ENCODE measurements around the gene L3HYPDH.
"Not testable (repeated sequence)": the region's sequence is repeated elsewhere in the genome, so short reads cannot be mapped to it uniquely, and the experiment has no call there.

The L3HYPDH gene

GRCh38 chr14:59458486-59458885 is 25.7 kb downstream of the L3HYPDH start:
- Mint-ChIP-seq H3K27ac (no peak overlapping the region), H3K27me3 (no peaks in the 10 kb centered on the region), H3K4me1 (no peaks in the 10 kb centered on the region), H3K4me3 (no peak overlapping the region), H3K9me3 (peaks cover 5% of the 10 kb centered on the region), H3K36me3 (peaks cover 63% of the 10 kb centered on the region)
- ATAC-seq, result no peak

DNA sequence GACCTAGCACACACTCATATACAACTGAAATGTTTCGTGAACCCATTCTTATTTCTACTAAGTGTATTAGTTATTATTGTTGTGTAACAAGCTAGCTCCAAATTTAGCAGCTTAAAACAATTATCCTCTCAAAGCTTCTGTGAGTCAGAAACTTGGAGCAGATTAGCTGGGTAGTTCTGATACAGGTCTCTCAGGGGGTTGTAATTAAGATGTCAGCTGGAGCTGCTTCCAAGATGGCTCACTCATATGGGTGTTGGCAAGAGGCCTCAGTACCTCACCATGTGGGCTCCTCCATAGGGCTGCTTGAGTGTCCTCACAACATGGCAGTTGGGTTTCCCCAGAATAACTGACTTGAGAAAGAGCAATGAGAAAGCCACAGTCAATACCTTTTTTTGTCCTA is 28.8 kb downstream of the L3HYPDH start:
- no peaks in the 10 kb centered on the region for H3K4me1 Mint-ChIP-seq
- no peak overlapping the region for H3K27ac Mint-ChIP-seq
- no peaks in the 10 kb centered on the region for H3K27me3 Mint-ChIP-seq
- no peak overlapping the region for H3K4me3 Mint-ChIP-seq
- ATAC-seq, result no peak
- H3K36me3 Mint-ChIP-seq, result peaks cover 65% of the 10 kb centered on the region
- peaks cover 5% of the 10 kb centered on the region for H3K9me3 Mint-ChIP-seq

DNA sequence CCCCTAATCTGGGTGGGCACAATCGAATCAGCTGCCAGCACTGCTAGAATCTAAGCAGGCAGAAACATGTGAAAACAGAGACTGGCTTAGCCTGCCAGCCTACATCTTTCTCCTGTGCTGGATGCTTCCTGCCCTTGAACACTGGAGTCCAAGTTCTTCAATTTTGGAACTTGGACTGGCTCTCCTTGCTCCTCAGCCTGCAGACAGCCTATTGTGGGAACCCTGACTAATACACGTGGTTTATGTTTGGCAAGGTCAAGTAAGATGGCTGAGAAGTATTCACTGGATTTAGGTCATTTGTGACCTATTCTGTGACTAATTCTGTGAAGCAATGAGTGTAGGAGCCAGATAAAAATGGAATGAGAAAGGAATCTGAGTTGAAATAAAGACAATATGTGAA is 30.1 kb downstream of the L3HYPDH start:
- Mint-ChIP-seq H3K27ac (no peak overlapping the region), H3K9me3 (peaks cover 5% of the 10 kb centered on the region), H3K4me1 (no peaks in the 10 kb centered on the region), H3K27me3 (no peaks in the 10 kb centered on the region), H3K4me3 (no peak overlapping the region), H3K36me3 (peaks cover 57% of the 10 kb centered on the region)
- ATAC-seq, result no peak

- H3K36me3 Mint-ChIP-seq, result peaks cover 42% of the 10 kb centered on the region
- no peaks in the 10 kb centered on the region for H3K9me3 Mint-ChIP-seq
- ATAC-seq, result no peak
- no peaks in the 10 kb centered on the region for H3K4me1 Mint-ChIP-seq
- H3K27ac Mint-ChIP-seq, result no peak overlapping the region
- H3K27me3 Mint-ChIP-seq, result no peaks in the 10 kb centered on the region
- H3K4me3 Mint-ChIP-seq, result no peak overlapping the region
These were observed 32.4 kb downstream of the L3HYPDH start for GRCh38 chr14:59451849-59452248.

DNA sequence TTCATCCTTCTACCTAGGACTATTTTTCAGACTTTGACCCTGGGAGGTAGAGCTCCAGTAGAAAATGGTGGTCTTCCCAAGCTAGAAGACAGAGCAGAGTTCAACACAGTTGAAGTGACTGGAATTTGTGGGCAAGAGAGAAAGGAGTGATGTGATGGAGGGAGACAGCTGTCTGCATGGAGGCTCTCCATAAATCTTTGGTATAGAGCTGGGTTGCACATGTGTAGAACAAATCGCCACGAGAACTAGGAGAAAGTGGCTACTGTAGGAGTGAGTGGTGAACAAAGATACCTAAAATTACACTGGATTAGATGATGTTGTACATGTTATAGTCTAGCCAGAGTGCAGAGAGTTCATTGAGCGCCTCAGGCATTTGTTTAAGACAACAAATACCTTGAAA is 33.5 kb downstream of the L3HYPDH start:
- peaks cover 32% of the 10 kb centered on the region for H3K36me3 Mint-ChIP-seq
- no peak overlapping the region for H3K27ac Mint-ChIP-seq
- H3K9me3 Mint-ChIP-seq, result no peaks in the 10 kb centered on the region
- no peaks in the 10 kb centered on the region for H3K27me3 Mint-ChIP-seq
- no peak overlapping the region for H3K4me3 Mint-ChIP-seq
- H3K4me1 Mint-ChIP-seq, result no peaks in the 10 kb centered on the region
- ATAC-seq, result no peak

GRCh38 chr14:59448673-59449072 is 35.5 kb downstream of the L3HYPDH start:
- not testable (repeated sequence) for ATAC-seq, H3K4me3 Mint-ChIP-seq, H3K27me3 Mint-ChIP-seq, H3K4me1 Mint-ChIP-seq, H3K9me3 Mint-ChIP-seq, H3K27ac Mint-ChIP-seq
- H3K36me3 Mint-ChIP-seq, result peaks cover 11% of the 10 kb centered on the region

DNA sequence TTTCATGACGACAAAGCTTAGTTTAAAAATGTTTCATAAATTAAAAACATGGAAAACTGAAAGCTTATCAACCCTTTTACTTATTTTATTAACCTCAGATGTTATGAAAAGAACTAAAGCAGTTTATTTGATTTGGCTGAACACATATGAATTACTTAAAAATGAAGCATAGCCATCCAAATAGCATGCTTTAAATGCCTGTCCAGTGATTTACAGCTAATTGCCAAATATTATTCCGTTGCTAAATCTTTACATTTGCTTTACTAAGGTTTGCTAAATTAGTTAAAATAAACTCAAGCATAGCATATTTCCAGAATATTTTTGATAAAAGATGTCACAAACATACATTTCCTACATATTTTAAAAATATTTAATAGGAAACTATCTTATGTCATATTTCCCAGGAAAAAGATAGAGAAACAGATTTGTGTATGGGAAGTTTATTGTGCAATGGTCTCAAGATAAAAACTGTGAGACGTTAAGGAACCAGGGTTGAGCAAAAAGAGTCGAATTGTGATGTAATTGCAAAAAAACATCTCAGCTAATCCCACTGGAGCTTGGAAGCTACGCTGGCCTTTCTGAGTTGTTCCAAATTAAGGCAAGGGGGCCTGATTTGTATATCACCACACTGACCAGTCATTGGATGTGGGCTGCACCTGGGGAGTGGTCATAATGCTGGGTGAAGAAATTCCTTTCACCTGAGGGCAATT is 44.8 kb downstream of the L3HYPDH start:
- no peak for ATAC-seq
- H3K27me3 Mint-ChIP-seq, result no peaks in the 10 kb centered on the region
- no peaks in the 10 kb centered on the region for H3K9me3 Mint-ChIP-seq
- no peaks in the 10 kb centered on the region for H3K36me3 Mint-ChIP-seq
- H3K4me3 Mint-ChIP-seq, result no peak overlapping the region
- H3K4me1 Mint-ChIP-seq, result peaks cover 6% of the 10 kb centered on the region
- no peak overlapping the region for H3K27ac Mint-ChIP-seq

DNA sequence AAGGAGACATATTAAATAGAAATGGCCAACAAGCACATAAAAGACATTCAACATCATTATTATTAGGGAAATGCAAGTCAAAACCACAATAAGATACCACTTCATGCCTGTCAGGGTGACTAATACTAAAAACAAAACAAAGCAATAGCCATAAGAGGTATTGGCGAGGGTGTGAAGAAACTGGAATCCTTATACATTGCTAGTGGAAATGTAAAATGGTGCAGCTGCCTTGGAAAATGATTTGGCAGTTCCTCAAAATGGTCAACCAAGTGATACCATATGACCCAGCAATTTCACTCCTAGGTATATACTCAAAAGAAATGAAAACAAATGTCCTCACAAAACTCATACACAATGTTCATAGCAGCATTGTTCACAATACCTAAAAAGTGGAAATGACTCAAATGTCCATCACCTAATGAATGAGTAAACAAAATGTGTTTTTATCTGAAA is 46.0 kb downstream of the L3HYPDH start:
- Mint-ChIP-seq H3K4me1 (peaks cover 6% of the 10 kb centered on the region), H3K4me3 (no peak overlapping the region), H3K9me3 (no peaks in the 10 kb centered on the region), H3K27me3 (no peaks in the 10 kb centered on the region), H3K27ac (no peak overlapping the region), H3K36me3 (no peaks in the 10 kb centered on the region)
- ATAC-seq, result no peak

- no peak overlapping the region for H3K4me3 Mint-ChIP-seq
- H3K4me1 Mint-ChIP-seq, result peaks cover 6% of the 10 kb centered on the region
- no peaks in the 10 kb centered on the region for H3K9me3 Mint-ChIP-seq
- H3K27ac Mint-ChIP-seq, result no peak overlapping the region
- H3K27me3 Mint-ChIP-seq, result no peaks in the 10 kb centered on the region
- no peak for ATAC-seq
- H3K36me3 Mint-ChIP-seq, result no peaks in the 10 kb centered on the region
These were observed 48.2 kb downstream of the L3HYPDH start for GRCh38 chr14:59435987-59436386.

DNA sequence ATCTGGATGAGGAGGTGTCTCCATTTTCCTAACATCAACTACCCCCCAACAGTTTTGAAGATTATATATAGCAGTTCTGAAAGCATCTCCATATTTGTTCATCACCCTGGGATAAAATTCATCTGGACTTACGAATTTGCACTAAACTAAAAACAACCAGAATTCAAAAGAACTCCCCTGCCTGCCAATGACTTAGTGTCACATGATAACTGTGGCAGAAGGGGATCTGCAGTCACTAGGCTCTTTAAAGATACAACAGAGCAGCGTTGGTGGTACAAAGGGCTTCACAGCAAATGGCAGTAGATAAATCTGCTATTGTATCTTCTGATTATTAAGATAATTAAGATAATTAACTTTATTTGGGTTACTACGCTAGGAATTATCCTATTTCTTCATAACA is 49.1 kb downstream of the L3HYPDH start:
- Mint-ChIP-seq H3K4me3 (no peak overlapping the region), H3K27me3 (no peaks in the 10 kb centered on the region), H3K9me3 (no peaks in the 10 kb centered on the region), H3K4me1 (peaks cover 6% of the 10 kb centered on the region), H3K27ac (no peak overlapping the region), H3K36me3 (no peaks in the 10 kb centered on the region)
- no peak for ATAC-seq

- no peaks in the 10 kb centered on the region for H3K9me3 Mint-ChIP-seq
- peaks cover 6% of the 10 kb centered on the region for H3K27me3 Mint-ChIP-seq
- no peak overlapping the region for H3K27ac Mint-ChIP-seq
- H3K4me3 Mint-ChIP-seq, result no peak overlapping the region
- no peaks in the 10 kb centered on the region for H3K36me3 Mint-ChIP-seq
- peaks cover 10% of the 10 kb centered on the region for H3K4me1 Mint-ChIP-seq
- no peak for ATAC-seq
These were observed 54.4 kb downstream of the L3HYPDH start for GRCh38 chr14:59429790-59430189.

- no peak for ATAC-seq
- Mint-ChIP-seq H3K9me3 (no peaks in the 10 kb centered on the region), H3K36me3 (no peaks in the 10 kb centered on the region), H3K27ac (no peak overlapping the region), H3K4me3 (no peak overlapping the region), H3K27me3 (peaks cover 6% of the 10 kb centered on the region), H3K4me1 (peaks cover 10% of the 10 kb centered on the region)
These were observed 55.6 kb downstream of the L3HYPDH start for GRCh38 chr14:59428581-59429012.

GRCh38 chr14:59427653-59428580 is 56.3 kb downstream of the L3HYPDH start:
- H3K27ac Mint-ChIP-seq, result no peak overlapping the region
- H3K4me1 Mint-ChIP-seq, result peaks cover 10% of the 10 kb centered on the region
- H3K27me3 Mint-ChIP-seq, result peaks cover 6% of the 10 kb centered on the region
- H3K4me3 Mint-ChIP-seq, result no peak overlapping the region
- H3K9me3 Mint-ChIP-seq, result no peaks in the 10 kb centered on the region
- no peaks in the 10 kb centered on the region for H3K36me3 Mint-ChIP-seq
- ATAC-seq, result no peak

DNA sequence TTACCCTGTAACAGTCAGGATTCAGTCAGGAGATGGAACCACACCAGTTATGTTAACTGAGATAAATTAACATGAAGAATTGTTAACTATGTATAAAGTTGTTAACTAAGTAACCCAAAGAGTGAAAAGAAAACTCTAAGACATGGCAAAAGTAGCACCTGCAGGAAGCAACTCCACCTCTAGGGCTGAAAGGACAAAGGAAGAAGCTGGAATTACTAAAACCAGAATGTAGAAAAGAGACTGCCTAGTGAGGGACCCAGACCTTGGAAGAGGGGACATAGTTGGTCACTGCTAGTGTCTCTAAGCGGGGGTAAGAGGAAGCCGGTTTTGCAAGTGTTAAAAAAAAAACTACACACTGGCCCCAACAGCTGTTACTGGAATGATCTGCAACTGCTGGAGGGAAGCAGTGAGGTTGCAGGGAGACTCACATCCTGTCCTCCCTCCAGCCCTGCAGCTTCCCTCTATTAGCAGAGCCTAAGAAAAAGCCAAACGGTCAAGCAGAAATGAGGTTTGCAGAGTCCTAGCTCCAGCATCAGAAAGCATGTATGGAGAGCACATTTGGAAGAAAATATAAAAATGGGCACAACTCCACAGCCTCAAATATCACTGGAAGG is 58.8 kb downstream of the L3HYPDH start:
- no peaks in the 10 kb centered on the region for H3K9me3 Mint-ChIP-seq
- no peaks in the 10 kb centered on the region for H3K36me3 Mint-ChIP-seq
- ATAC-seq, result no peak
- peaks cover 6% of the 10 kb centered on the region for H3K27me3 Mint-ChIP-seq
- peaks cover 27% of the 10 kb centered on the region for H3K4me1 Mint-ChIP-seq
- H3K27ac Mint-ChIP-seq, result no peak overlapping the region
- H3K4me3 Mint-ChIP-seq, result no peak overlapping the region

DNA sequence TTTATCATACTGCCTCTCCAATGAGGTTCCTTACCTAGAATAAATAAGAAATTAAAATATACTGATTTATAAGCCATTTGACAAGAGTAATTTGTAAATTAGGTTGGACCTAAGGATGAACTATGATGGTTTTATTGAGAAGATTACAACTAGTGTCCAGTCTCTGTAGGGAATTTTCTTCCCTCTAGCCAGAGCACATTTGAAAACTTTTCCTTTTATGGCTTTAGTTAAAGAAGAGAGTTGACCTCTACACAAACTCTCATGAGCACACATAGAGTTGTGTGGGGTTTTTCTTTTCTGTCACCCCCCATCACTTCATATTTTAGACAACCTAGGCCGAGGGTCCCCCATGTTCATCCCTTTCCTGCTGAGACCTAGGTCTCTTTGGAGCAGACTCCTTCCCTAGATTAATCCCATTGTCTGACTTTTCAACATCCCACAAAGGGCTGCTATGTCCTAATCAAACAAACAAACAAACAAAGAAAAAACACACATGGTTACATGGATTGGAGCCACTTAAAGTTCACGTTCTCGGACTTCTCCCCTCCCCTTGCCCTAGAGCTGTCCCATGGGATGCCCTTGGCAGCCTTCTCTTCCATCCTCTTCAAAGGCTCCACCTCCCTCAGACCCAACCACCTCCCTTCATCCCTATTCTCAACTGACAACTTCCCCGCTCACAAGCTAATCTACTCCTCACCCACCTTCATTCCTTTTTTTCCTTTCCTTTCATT is 59.7 kb downstream of the L3HYPDH start:
- peaks cover 27% of the 10 kb centered on the region for H3K4me1 Mint-ChIP-seq

More for the DNA sequence above, 59.7 kb downstream of the L3HYPDH start:
- ATAC-seq, result no peak
- H3K4me3 Mint-ChIP-seq, result no peak overlapping the region
- H3K27me3 Mint-ChIP-seq, result peaks cover 6% of the 10 kb centered on the region
- H3K27ac Mint-ChIP-seq, result no peak overlapping the region
- H3K36me3 Mint-ChIP-seq, result no peaks in the 10 kb centered on the region
- no peaks in the 10 kb centered on the region for H3K9me3 Mint-ChIP-seq

All from stimulated activated memory B cell treated with anti-CD40 and anti-IgM and Interleukin-4, amounts not matched to agents 10 μg/mL and 1 μg/mL and 100 μg/mL, for 72 hours (primary cell).